Measurements from ENCODE around the gene APMAP. TPM values are rescaled to one million over a fixed set of nuclear protein-coding genes. Genes with fewer than 3 reads are reported as not detected.

The APMAP gene
- total RNA-seq, 1 experiment from 2014 or later = 82.7 TPM

- CTCF ChIA-PET = no interaction called here
- ATAC-seq = no peak
- Histone ChIP-seq H3K4me3 (replicated peaks in 1 of 2; ENCODE audit: low read depth in 1 of 2, low read length in 2 of 2) (no peak overlapping the region), H3K9me2 (ENCODE audit: insufficient read depth) (no peaks in the 10 kb centered on the region), H3K79me2 (ENCODE audit: insufficient read depth, low read length) (no peaks in the 10 kb centered on the region), H3K36me3 (ENCODE audit: control insufficient read depth in 1 of 2, insufficient read depth in 2 of 2, low read length in 2 of 2) (peaks cover 18 to 31% of the 10 kb centered on the region in 2 experiments; a peak in 3 of 4 replicates), H3K9me3 (ENCODE audit: control insufficient read depth in 1 of 2, insufficient read depth in 1 of 2, low read depth in 1 of 2, low read length in 2 of 2) (no peaks in the 10 kb centered on the region), H4K20me1 (ENCODE audit: insufficient read depth) (no peaks in the 10 kb centered on the region), H3K4me2 (ENCODE audit: low read length) (no peak overlapping the region), H3K4me1 (ENCODE audit: control insufficient read depth in 1 of 2, insufficient read depth in 2 of 2, low read length in 2 of 2) (no peaks in the 10 kb centered on the region), H2AFZ (ENCODE audit: low read depth, low read length, poor library complexity, severe bottlenecking) (no peak overlapping the region), H3K27ac (ENCODE audit: low read depth, low read length) (no peak overlapping the region), H3K27me3 (ENCODE audit: insufficient read depth, low read length) (no peaks in the 10 kb centered on the region), H3K9ac (ENCODE audit: low read length) (no peak overlapping the region)
- intact Hi-C loops (cut with micrococcal nuclease) = no loop called here
- no TSS peak for BruUV-seq (replicated peaks)
- POLR2A ChIA-PET = no interaction called here
- no peak for TF ChIP-seq ATF3 (IDR thresholded peaks at IDR 0.05)
- no peak for TF ChIP-seq ZFX (IDR thresholded peaks at IDR 0.05)
- TF ChIP-seq CEBPB (IDR thresholded peaks at IDR 0.05; ENCODE audit: low read depth) = no peak
- no peak for TF ChIP-seq CBX3 (IDR thresholded peaks at IDR 0.05; ENCODE audit: low read depth)
- no peak for TF ChIP-seq EGR1 (IDR thresholded peaks at IDR 0.05; ENCODE audit: low read depth)
- TF ChIP-seq YY1 (IDR thresholded peaks at IDR 0.05; ENCODE audit: extremely low read depth, insufficient replicate concordance, low read depth, low read length) = no peak
- no peak for TF ChIP-seq ZNF274 (IDR thresholded peaks at IDR 0.05; ENCODE audit: low read depth, low read length)
- RAD21 ChIA-PET (ENCODE audit: low non-redundant PET in 1 of 2, low total read pairs in 2 of 2, uncharacterized antibody in 2 of 2, unreplicated experiment in 2 of 2) = no interaction called here
- DNase-seq (ENCODE audit: low read depth, low spot score) = no peak
Measured at GRCh38 chr20:24964506-24964840, 28.1 kb downstream of the APMAP start.

GRCh38 chr20:24963672-24964505 is 28.7 kb downstream of the APMAP start:
- ChIA-PET RAD21 (ENCODE audit: low non-redundant PET in 1 of 2, low total read pairs in 2 of 2, uncharacterized antibody in 2 of 2, unreplicated experiment in 2 of 2) (no interaction called here), CTCF (no interaction called here), POLR2A (no interaction called here)
- peaks cover 12 to 27% of the 10 kb centered on the region in 2 experiments; a peak in 3 of 4 replicates for H3K36me3 ChIP-seq (ENCODE audit: control insufficient read depth in 1 of 2, insufficient read depth in 2 of 2, low read length in 2 of 2)
- no peaks in the 10 kb centered on the region for H4K20me1 ChIP-seq (ENCODE audit: insufficient read depth)
- no peak overlapping the region for H3K4me3 ChIP-seq (replicated peaks in 1 of 2; ENCODE audit: low read depth in 1 of 2, low read length in 2 of 2)
- ATAC-seq = no peak
- H3K9ac ChIP-seq (ENCODE audit: low read length) = no peak overlapping the region
- H3K4me2 ChIP-seq (ENCODE audit: low read length) = no peak overlapping the region
- no peaks in the 10 kb centered on the region for H3K4me1 ChIP-seq (ENCODE audit: control insufficient read depth in 1 of 2, insufficient read depth in 2 of 2, low read length in 2 of 2)
- H2AFZ ChIP-seq (ENCODE audit: low read depth, low read length, poor library complexity, severe bottlenecking) = no peak overlapping the region
- BruUV-seq (replicated peaks) = no TSS peak
- H3K9me3 ChIP-seq (ENCODE audit: control insufficient read depth in 1 of 2, insufficient read depth in 1 of 2, low read depth in 1 of 2, low read length in 2 of 2) = no peaks in the 10 kb centered on the region
- no peak overlapping the region for H3K27ac ChIP-seq (ENCODE audit: low read depth, low read length)
- H3K79me2 ChIP-seq (ENCODE audit: insufficient read depth, low read length) = no peaks in the 10 kb centered on the region
- H3K9me2 ChIP-seq (ENCODE audit: insufficient read depth) = no peaks in the 10 kb centered on the region
- DNase-seq (ENCODE audit: low read depth, low spot score) = no peak
- intact Hi-C loops (cut with micrococcal nuclease) = no loop called here
- no peaks in the 10 kb centered on the region for H3K27me3 ChIP-seq (ENCODE audit: insufficient read depth, low read length)
- TF ChIP-seq SP1 (IDR thresholded peaks at IDR 0.05; ENCODE audit: low read depth) = no peak
- no peak for TF ChIP-seq EZH2 (IDR thresholded peaks at IDR 0.05)
- TF ChIP-seq EZH2phosphoT487 (IDR thresholded peaks at IDR 0.05; ENCODE audit: borderline replicate concordance) = no peak
- no peak for TF ChIP-seq CTCF (IDR thresholded peaks at IDR 0.05 in 2 of 3, conservative IDR thresholded peaks at IDR 0.05 in 1 of 3; ENCODE audit: borderline replicate concordance in 1 of 3, insufficient read depth in 1 of 3, low read depth in 2 of 3, low read length in 2 of 3)
- no peak for TF ChIP-seq SIN3A (IDR thresholded peaks at IDR 0.05; ENCODE audit: low read depth)
- no peak for TF ChIP-seq EGR1 (IDR thresholded peaks at IDR 0.05; ENCODE audit: low read depth)
- no peak for TF ChIP-seq YY1 (IDR thresholded peaks at IDR 0.05; ENCODE audit: extremely low read depth, insufficient replicate concordance, low read depth, low read length)
- no peak for TF ChIP-seq CBX3 (IDR thresholded peaks at IDR 0.05; ENCODE audit: low read depth)
- no peak for TF ChIP-seq POLR2AphosphoS5 (IDR thresholded peaks at IDR 0.05; ENCODE audit: low read depth, low read length)
- TF ChIP-seq ATF3 (IDR thresholded peaks at IDR 0.05) = no peak
- no peak for TF ChIP-seq ZFX (IDR thresholded peaks at IDR 0.05)
- no peak for TF ChIP-seq ZNF274 (IDR thresholded peaks at IDR 0.05; ENCODE audit: low read depth, low read length)
- no peak for TF ChIP-seq JUND (IDR thresholded peaks at IDR 0.05)
- TF ChIP-seq RAD21 (IDR thresholded peaks at IDR 0.05; ENCODE audit: low read depth) = no peak
- no peak for TF ChIP-seq CEBPB (IDR thresholded peaks at IDR 0.05; ENCODE audit: low read depth)
- TF ChIP-seq MAX (IDR thresholded peaks at IDR 0.05) = no peak
